Liver (tissue), 9 donors: Measurements from ENCODE around the gene ERBB4. TPM values are rescaled to one million over a fixed set of nuclear protein-coding genes. Genes with fewer than 3 reads are reported as not detected.

Experiments used
- DNase-seq: peaks from one replicate; pipeline ENCODE4 v3.0.0-alpha.2; 2017; ENCODE audit warnings: low spot score
- H3K27ac ChIP-seq, 2 donors: one replicate each; pipeline ENCODE4 v1.7.0; 2013; ENCODE audit warnings: inconsistent platforms in 2 of 2, low read length in 2 of 2, control low read depth in 1 of 2, low read depth in 1 of 2, mild to moderate bottlenecking in 1 of 2
- H3K27me3 ChIP-seq, 4 donors: one replicate each; pipeline versions ENCODE4 v1.6.1 to v1.7.0; 2013; ENCODE audit warnings: low read length in 3 of 4, inconsistent platforms in 1 of 4, mild to moderate bottlenecking in 1 of 4, moderate library complexity in 1 of 4; ENCODE audit not compliant: control insufficient read depth in 4 of 4, insufficient read depth in 4 of 4
- H3K36me3 ChIP-seq, 4 donors: one replicate each; pipeline versions ENCODE4 v1.6.1 to v1.7.0; 2013; ENCODE audit warnings: low read length in 3 of 4, mild to moderate bottlenecking in 3 of 4, low read depth in 1 of 4, moderate library complexity in 1 of 4; ENCODE audit not compliant: control insufficient read depth in 4 of 4, insufficient read depth in 3 of 4
- H3K4me1 ChIP-seq, 4 donors: one replicate each; pipeline versions ENCODE4 v1.6.1 to v1.7.0; 2013; ENCODE audit warnings: low read length in 3 of 4, mild to moderate bottlenecking in 3 of 4, moderate library complexity in 1 of 4; ENCODE audit not compliant: control insufficient read depth in 4 of 4, insufficient read depth in 4 of 4
- H3K4me3 ChIP-seq, 3 donors: one replicate each; pipeline versions ENCODE4 v1.6.1 to v1.7.0; 2013; ENCODE audit warnings: low read length in 3 of 3, control low read depth in 1 of 3, low read depth in 1 of 3, mild to moderate bottlenecking in 1 of 3
- H3K9ac ChIP-seq, 2 donors: one replicate each; pipeline ENCODE4 v1.7.0; 2013; ENCODE audit warnings: low read length in 2 of 2, mild to moderate bottlenecking in 2 of 2, moderate library complexity in 2 of 2, control low read depth in 1 of 2, low read depth in 1 of 2
- H3K9me3 ChIP-seq, 4 donors: one replicate each; pipeline versions ENCODE4 v1.6.1 to v1.7.0; 2013; ENCODE audit warnings: low read length in 3 of 4; ENCODE audit not compliant: control insufficient read depth in 4 of 4
- EGR1 ChIP-seq, 2 donors: IDR thresholded peaks; 2 replicates each; pipeline ENCODE4 v1.6.1; 2016 to 2018; ENCODE audit warnings: antibody characterized with exemption in 2 of 2, low read depth in 2 of 2
- FOXA1 ChIP-seq: IDR thresholded peaks from 2 replicates; pipeline ENCODE4 v1.6.1; 2016; ENCODE audit warnings: antibody characterized with exemption
- FOXA2 ChIP-seq: IDR thresholded peaks from 2 replicates; pipeline ENCODE4 v1.6.1; 2016; ENCODE audit warnings: antibody characterized with exemption
- GABPA ChIP-seq, 2 donors: IDR thresholded peaks in 1 of 2; conservative IDR thresholded peaks in 1 of 2; 2 replicates each; pipeline ENCODE4 v1.6.1; 2016; ENCODE audit warnings: antibody characterized with exemption in 2 of 2, mild to moderate bottlenecking in 1 of 2, moderate library complexity in 1 of 2
- HNF4A ChIP-seq, 2 donors: conservative IDR thresholded peaks; 2 replicates each; pipeline ENCODE4 v1.6.1; 2016; ENCODE audit warnings: antibody characterized with exemption in 2 of 2, mild to moderate bottlenecking in 2 of 2
- HNF4G ChIP-seq: IDR thresholded peaks from 2 replicates; pipeline ENCODE4 v1.6.1; 2016; ENCODE audit warnings: antibody characterized with exemption
- JUND ChIP-seq, 2 donors: IDR thresholded peaks; 2 replicates each; pipeline ENCODE4 v1.6.1; 2016; ENCODE audit warnings: antibody characterized with exemption in 2 of 2
- NR2F2 ChIP-seq: IDR thresholded peaks from 2 replicates; pipeline ENCODE4 v1.6.1; 2016; ENCODE audit warnings: antibody characterized with exemption
- RAD21 ChIP-seq, 2 donors: IDR thresholded peaks; 2 replicates each; pipeline ENCODE4 v1.6.1; 2016; ENCODE audit warnings: antibody characterized with exemption in 2 of 2, mild to moderate bottlenecking in 2 of 2
- RXRA ChIP-seq, 2 donors: IDR thresholded peaks; 2 replicates each; pipeline ENCODE4 v1.6.1; 2017 to 2018; ENCODE audit warnings: antibody characterized with exemption in 2 of 2, mild to moderate bottlenecking in 1 of 2
- SP1 ChIP-seq: IDR thresholded peaks from 2 replicates; pipeline ENCODE4 v1.6.1; 2018; ENCODE audit warnings: antibody characterized with exemption, mild to moderate bottlenecking
- TAF1 ChIP-seq: conservative IDR thresholded peaks from 2 replicates; pipeline ENCODE4 v1.6.1; 2016; ENCODE audit warnings: antibody characterized with exemption, mild to moderate bottlenecking
- YY1 ChIP-seq: IDR thresholded peaks from 2 replicates; pipeline ENCODE4 v1.6.1; 2016; ENCODE audit warnings: antibody characterized with exemption, mild to moderate bottlenecking
- polyA plus RNA-seq, 2 donors: library from polyadenylated mRNA; stranded (reverse) in 1 of 2; unstranded in 1 of 2; fragments of 200-250 nt in 1 of 2; fragments of >200 nt in 1 of 2; fragmentation: Nextera tagmentation in 1 of 2; extraction: Ambion mirVana in 1 of 2; gene quantifications; one replicate each; pipeline versions ENCODE4 v1.2.1 to v1.2.3, GENCODE V29; 2013 to 2015
- total RNA-seq, 2 donors: library from RNA; depleted of rRNA; stranded (reverse); fragments of >200 nt; gene quantifications; one replicate each; pipeline ENCODE4 v1.2.3, GENCODE V29; 2014
- TF ChIP-seq, protein P1 (sequence below): IDR thresholded peaks from 2 replicates; pipeline ENCODE4 v1.6.1; 2016; ENCODE audit warnings: antibody characterized with exemption, mild to moderate bottlenecking
- TF ChIP-seq, protein P2 (sequence below): IDR thresholded peaks from 2 replicates; pipeline ENCODE4 v1.6.1; 2016; ENCODE audit warnings: antibody characterized with exemption
- TF ChIP-seq, protein P3 (sequence below): IDR thresholded peaks from 2 replicates; pipeline ENCODE4 v1.6.1; 2016; ENCODE audit warnings: antibody characterized with exemption
- TF ChIP-seq, protein P4 (sequence below): fragments of 150-350 bp; IDR thresholded peaks from 2 replicates; pipeline ENCODE4 v1.5.1; 2017; ENCODE audit warnings: improper control_type of control experiment, low read depth, low read length; ENCODE audit not compliant: missing input control
- TF ChIP-seq, protein P5 (sequence below): IDR thresholded peaks from 2 replicates; pipeline ENCODE4 v1.6.1; 2016; ENCODE audit warnings: antibody characterized with exemption
- donor health status: healthy.
- donor health status: healthy.
- donor health status: healthy.
- donor health status: healthy.
- donor health status: healthy.

Gene ERBB4
- total and polyA plus RNA-seq, 4 donors, result 0.03 to 0.42 TPM; not detected in 2

DNA sequence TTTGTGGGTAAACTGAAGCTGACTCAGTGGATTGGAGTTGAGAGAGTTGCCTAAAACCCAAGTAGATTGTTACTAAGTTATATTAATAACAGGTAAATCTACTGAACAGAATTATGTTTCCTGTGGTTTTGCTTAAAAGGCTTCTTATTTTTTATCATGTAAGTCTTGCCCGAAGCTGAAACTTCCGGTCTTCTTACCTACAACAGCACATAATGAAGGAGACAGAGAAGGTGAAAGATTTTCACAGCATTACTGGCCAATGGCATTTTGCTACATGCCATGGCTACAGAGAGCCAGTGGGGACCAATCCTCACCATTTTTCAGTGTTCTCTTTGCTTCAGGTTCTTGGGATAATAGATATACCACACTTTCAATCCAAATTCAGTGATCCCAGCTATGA, 220.0 kb downstream of the ERBB4 start (continued):
- TF ChIP-seq, protein P1, sequence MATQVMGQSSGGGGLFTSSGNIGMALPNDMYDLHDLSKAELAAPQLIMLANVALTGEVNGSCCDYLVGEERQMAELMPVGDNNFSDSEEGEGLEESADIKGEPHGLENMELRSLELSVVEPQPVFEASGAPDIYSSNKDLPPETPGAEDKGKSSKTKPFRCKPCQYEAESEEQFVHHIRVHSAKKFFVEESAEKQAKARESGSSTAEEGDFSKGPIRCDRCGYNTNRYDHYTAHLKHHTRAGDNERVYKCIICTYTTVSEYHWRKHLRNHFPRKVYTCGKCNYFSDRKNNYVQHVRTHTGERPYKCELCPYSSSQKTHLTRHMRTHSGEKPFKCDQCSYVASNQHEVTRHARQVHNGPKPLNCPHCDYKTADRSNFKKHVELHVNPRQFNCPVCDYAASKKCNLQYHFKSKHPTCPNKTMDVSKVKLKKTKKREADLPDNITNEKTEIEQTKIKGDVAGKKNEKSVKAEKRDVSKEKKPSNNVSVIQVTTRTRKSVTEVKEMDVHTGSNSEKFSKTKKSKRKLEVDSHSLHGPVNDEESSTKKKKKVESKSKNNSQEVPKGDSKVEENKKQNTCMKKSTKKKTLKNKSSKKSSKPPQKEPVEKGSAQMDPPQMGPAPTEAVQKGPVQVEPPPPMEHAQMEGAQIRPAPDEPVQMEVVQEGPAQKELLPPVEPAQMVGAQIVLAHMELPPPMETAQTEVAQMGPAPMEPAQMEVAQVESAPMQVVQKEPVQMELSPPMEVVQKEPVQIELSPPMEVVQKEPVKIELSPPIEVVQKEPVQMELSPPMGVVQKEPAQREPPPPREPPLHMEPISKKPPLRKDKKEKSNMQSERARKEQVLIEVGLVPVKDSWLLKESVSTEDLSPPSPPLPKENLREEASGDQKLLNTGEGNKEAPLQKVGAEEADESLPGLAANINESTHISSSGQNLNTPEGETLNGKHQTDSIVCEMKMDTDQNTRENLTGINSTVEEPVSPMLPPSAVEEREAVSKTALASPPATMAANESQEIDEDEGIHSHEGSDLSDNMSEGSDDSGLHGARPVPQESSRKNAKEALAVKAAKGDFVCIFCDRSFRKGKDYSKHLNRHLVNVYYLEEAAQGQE, result no peak
- TF ChIP-seq RAD21 (IDR thresholded peaks at IDR 0.05) (no peak), EGR1 (IDR thresholded peaks at IDR 0.05; ENCODE audit: low read depth in 2 of 2) (no peak), TAF1 (no peak), GABPA (IDR thresholded peaks at IDR 0.05 in 1 of 2, conservative IDR thresholded peaks at IDR 0.05 in 1 of 2) (no peak), YY1 (no peak)

DNA sequence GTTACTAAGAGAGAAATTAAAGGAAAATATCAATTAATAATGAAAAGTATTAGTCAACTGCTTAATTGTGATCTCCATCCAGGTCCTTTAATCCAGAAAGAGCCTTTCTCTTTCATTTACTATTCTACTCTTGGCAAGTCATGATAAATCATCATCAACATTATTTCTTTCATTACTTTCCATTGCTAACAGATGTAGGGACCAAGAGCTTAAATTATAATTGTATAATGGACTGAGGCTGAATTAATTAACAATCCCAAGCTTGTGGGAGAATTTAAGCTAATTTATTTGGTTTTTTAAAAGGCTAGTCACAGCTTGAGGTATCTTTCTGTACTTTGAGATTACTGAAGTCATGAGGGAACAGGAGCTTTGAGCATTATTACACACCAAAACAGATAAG, 223.9 kb downstream of the ERBB4 start:
- H3K27ac ChIP-seq, result no peak overlapping the region
- no peaks in the 10 kb centered on the region for H3K9me3 ChIP-seq
- TF ChIP-seq, protein P2, sequence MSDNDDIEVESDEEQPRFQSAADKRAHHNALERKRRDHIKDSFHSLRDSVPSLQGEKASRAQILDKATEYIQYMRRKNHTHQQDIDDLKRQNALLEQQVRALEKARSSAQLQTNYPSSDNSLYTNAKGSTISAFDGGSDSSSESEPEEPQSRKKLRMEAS, result no peak
- no peak for TF ChIP-seq EGR1 (IDR thresholded peaks at IDR 0.05; ENCODE audit: low read depth in 2 of 2)
- TF ChIP-seq, protein P3, sequence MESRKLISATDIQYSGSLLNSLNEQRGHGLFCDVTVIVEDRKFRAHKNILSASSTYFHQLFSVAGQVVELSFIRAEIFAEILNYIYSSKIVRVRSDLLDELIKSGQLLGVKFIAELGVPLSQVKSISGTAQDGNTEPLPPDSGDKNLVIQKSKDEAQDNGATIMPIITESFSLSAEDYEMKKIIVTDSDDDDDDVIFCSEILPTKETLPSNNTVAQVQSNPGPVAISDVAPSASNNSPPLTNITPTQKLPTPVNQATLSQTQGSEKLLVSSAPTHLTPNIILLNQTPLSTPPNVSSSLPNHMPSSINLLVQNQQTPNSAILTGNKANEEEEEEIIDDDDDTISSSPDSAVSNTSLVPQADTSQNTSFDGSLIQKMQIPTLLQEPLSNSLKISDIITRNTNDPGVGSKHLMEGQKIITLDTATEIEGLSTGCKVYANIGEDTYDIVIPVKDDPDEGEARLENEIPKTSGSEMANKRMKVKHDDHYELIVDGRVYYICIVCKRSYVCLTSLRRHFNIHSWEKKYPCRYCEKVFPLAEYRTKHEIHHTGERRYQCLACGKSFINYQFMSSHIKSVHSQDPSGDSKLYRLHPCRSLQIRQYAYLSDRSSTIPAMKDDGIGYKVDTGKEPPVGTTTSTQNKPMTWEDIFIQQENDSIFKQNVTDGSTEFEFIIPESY, result no peak
- TF ChIP-seq NR2F2, result no peak
- no peak for TF ChIP-seq FOXA2
- no peak for TF ChIP-seq JUND (IDR thresholded peaks at IDR 0.05)
- no peak for TF ChIP-seq YY1
- TF ChIP-seq, protein P4, sequence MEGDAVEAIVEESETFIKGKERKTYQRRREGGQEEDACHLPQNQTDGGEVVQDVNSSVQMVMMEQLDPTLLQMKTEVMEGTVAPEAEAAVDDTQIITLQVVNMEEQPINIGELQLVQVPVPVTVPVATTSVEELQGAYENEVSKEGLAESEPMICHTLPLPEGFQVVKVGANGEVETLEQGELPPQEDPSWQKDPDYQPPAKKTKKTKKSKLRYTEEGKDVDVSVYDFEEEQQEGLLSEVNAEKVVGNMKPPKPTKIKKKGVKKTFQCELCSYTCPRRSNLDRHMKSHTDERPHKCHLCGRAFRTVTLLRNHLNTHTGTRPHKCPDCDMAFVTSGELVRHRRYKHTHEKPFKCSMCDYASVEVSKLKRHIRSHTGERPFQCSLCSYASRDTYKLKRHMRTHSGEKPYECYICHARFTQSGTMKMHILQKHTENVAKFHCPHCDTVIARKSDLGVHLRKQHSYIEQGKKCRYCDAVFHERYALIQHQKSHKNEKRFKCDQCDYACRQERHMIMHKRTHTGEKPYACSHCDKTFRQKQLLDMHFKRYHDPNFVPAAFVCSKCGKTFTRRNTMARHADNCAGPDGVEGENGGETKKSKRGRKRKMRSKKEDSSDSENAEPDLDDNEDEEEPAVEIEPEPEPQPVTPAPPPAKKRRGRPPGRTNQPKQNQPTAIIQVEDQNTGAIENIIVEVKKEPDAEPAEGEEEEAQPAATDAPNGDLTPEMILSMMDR, result no peak
- no peak for TF ChIP-seq RXRA (IDR thresholded peaks at IDR 0.05)
- no peak for TF ChIP-seq HNF4A (conservative IDR thresholded peaks at IDR 0.05)
- TF ChIP-seq RAD21 (IDR thresholded peaks at IDR 0.05), result no peak
- TF ChIP-seq HNF4G, result no peak
- TF ChIP-seq TAF1, result no peak
- TF ChIP-seq FOXA1, result no peak
- TF ChIP-seq, protein P5, sequence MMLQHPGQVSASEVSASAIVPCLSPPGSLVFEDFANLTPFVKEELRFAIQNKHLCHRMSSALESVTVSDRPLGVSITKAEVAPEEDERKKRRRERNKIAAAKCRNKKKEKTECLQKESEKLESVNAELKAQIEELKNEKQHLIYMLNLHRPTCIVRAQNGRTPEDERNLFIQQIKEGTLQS, result no peak
- no peak for TF ChIP-seq SP1

More for the DNA sequence above, 223.9 kb downstream of the ERBB4 start:
- no peaks in the 10 kb centered on the region for H3K4me1 ChIP-seq
- H3K36me3 ChIP-seq, result no peaks in the 10 kb centered on the region
- no peak for DNase-seq
- no peaks in the 10 kb centered on the region for H3K27me3 ChIP-seq
- no peak overlapping the region for H3K4me3 ChIP-seq
- no peak overlapping the region for H3K9ac ChIP-seq
